Posterior cingulate gyrus (tissue), 11 donors: Measurements from ENCODE around the gene TTC39A.
A peak's percentile ranks its signal among the peaks of the same experiment; 100 is the strongest.

Experiments
- DNase-seq, 10 donors: peaks; one replicate each; pipeline versions ENCODE4 v3.0.0 to v3.0.0-alpha.2; 2020 to 2021; ENCODE audit warnings: mixed read lengths in 3 of 10
- intact Hi-C: fragments of 100-400 bp; cut with DNase I; formaldehyde crosslinking; loops from one replicate; pipeline ENCODE4 v1.15.1; 2023

TTC39A gene

DNA sequence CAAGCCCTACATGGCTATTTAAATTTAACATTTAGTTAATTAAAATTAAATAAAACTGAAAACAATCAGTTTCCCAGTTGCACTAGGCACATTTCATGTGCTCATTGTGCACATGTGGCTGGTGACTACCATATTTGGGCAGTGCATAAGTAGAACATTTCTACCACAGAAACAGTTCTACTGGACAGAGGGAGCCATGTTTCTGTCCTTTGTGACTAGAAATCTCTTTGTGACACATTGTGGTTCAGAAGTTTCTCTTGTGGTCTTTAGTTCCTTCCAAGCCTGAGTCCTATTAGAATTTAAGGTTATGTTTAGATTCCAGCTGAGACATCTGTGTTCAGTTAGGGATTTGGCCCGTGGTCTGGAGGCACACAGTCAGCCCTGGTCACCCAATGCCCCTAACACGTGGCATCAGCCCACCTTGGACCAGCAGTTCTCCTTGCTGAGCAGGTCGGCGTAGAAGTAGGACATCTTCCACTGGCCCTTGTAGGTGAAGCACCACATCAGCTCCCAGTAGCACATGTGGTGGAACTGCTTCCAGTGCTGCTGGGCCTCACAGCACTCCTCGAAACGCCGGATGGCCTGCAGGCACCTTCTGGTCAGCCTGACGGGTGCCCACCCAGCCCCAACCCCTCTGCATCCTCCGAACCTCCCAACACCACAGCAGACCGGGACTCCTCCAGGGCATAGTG, 29.1 kb downstream of the TTC39A start:
- intact Hi-C loops = no loop called here
- peak in 2 of 10 donors; percentile 40 to 46 for DNase-seq

DNA sequence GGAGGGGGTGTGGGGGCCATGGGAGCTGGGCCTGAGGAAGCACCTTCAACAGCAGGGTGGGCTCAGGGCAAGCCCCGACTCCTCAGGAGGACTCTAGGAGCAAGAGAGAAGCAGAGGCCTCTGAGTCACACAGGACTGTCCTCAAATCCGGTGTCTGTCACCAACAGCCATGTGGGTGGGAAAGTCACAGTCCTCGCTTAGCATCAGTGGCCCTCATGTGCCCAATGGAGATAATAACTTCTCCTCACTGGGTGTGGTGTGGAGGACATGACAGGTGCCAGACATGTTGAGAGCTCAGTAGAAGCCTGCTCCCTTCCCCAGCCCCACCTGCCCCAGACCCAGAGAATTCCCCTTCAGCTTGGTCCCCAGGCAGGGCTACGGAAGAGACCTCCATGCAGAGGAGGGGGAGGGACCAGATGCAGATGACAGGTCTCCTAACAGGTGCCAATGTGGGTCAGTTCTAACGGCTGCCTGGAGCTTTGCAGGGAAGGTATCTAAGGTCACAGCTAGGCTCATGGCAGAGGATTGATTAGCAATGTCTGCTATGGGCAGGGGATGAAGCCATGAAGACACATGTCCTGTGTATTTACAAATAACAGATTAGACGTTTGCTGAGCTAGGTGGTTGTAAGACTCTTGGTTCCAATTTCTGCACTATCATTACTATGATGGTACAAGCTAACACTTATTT, 30.2 kb downstream of the TTC39A start:
- DNase-seq = peak in 1 of 10 donors; percentile 4
- intact Hi-C loops = loop anchor here (2.0 to 10.0 kb wide), 3 partner anchors 63 to 235 kb away; partner anchors contain the start of gene RNF11

DNA sequence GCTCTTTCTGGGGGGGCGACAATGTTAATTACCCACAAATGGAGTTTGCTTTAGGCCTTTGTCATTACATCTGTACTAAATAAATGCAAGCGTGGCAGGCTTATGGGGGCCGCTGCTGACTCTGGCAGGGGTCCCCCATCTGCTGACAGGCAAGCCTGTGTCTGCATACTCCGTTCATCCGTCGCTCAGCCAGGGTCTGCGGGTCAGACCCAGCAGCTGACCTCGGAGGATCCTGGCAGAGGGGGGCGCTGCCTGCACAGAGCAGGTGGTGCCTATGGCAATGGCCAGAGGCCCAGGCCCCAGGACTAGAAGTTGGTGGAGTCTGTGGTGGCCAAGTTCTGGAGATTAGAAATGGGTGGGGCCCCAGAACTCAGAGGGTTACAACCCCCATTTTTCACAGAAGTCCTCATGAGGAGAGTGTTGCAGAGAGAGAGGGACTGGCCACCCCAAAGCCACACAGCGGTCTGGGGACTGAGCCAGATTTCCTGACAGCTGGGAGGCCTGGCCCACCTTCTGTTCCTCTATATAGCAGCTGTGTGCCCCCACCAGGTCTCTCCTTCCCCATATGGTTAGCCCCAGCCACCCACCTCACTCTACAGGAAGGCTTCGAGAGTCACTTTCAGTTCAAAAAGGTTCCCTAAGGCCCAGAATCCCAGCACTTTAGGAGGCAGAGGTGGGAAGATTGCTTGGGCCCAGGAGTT, 31.0 kb downstream of the TTC39A start:
- no peak for DNase-seq
- intact Hi-C loops = loop anchor here (2.0 to 10.0 kb wide), 3 partner anchors 62 to 235 kb away; partner anchors contain the start of gene RNF11

DNA sequence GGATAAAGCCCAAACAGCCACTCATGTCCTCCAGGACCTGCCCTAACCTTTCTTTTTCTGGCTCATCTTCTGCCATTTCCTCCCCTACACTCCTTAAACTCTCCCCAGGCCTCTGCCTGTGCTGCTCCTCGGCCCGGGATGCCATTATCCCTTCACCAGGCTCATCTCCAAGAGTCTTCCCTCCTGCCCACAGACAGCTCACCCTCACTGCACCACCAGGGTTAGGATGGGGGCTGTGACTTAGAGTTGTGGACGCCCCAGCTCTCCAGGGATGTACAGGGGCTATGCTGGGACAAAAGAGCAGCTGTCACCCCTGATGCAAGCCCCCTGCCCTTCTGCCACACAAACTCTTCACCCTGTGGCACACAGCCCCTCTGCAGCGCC, 32.0 kb downstream of the TTC39A start:
- DNase-seq = no peak
- intact Hi-C loops = loop anchor here (2.0 to 10.0 kb wide), 3 partner anchors 61 to 236 kb away; partner anchors contain the start of gene RNF11

DNA sequence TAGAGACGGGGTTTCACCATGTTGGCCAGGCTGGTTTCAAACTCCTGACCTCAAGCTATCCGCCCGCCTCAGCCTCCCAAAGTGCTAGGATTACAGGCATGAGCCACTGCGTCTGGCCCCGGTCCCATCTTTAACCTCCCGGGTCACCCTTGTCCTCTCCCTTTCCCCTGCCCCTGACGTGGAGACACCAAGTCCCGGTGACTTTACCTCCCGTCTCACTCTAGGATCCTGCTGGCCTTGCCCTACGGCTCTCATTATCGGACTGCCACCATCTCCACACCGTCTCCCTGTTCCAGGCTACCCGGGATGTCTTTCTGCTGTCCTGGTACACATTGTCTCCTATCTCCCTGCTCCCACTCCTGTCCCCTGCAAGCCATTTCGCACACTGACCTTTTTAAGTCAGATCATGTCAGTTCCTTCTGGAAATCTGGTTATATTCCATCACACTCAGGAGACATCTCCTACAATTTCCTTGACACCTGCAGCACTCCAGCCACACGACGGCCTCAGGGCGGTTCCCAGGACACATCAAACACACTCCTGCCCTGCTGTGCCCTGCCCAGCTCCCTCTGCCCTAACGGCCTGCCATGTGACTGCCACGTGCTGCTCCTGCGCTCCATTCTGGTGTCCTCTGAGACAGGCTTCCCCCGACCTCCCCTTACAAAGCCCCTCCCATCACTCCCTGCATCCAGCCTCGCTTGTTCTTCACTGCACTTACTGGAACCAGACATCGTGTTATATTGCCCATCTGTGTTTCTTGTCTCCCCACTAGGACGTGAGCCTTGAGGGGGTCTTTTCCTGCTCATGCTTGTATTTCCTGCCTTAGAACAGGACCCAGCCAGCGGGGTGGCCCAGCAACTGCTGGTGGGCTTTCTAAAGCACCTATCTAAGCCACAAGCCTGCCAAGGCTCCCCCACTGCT, 32.7 kb downstream of the TTC39A start:
- no peak for DNase-seq
- intact Hi-C loops = loop anchor here (2.0 to 10.0 kb wide), 3 partner anchors 60 to 237 kb away; partner anchors contain the start of gene RNF11

DNA sequence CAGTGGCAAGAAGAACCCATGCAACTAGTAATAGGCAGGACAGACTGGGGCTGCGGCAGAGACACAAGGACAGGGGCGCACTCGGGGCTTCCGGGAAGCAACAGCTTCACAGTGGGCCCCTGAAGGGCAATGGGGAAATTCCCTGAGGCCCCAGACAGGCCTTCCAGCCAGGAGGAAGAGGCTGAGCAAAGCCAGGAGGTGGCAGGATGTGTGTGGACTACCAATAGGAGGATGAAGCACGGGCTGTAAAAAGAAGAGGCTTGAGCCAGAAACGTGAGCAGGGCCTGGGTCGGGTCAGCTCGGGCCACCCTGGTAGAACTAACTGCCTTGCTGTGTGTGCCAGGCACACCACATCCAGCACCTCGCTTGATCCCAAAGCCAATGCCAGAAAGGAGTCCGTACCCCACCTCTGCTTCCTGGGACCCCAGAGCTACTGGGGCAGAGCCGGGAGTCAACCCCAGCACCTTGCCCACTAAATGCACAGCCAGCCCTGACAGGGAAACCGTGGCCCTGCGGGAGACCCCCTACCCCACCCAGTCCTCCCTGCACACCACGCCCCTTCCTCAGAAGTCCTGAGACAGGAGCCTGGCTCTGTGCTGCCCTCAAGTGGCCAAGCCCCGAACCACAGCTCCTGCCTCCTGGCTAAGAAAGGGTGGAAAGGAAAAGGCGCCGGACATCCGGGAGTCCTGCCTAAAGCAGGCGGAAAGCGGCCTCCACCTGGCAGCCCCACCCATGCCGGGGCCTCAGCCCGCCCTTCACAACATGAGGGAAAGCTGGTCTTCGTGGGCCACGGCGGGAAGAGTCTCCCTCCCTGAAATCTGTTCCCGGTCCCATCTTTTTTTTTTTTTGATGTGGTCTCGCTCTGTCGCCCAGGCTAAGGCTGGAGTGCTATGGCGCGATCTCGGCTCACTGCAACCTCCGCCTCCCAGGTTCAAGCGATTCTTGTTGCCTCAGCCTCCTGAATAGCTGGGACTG, 33.7 kb downstream of the TTC39A start:
- intact Hi-C loops = loop anchor here (5.0 to 10.0 kb wide), 2 partner anchors 59 to 238 kb away; partner anchors contain the start of gene RNF11
- peak; percentile 75 to 98 (median 86) for DNase-seq

DNA sequence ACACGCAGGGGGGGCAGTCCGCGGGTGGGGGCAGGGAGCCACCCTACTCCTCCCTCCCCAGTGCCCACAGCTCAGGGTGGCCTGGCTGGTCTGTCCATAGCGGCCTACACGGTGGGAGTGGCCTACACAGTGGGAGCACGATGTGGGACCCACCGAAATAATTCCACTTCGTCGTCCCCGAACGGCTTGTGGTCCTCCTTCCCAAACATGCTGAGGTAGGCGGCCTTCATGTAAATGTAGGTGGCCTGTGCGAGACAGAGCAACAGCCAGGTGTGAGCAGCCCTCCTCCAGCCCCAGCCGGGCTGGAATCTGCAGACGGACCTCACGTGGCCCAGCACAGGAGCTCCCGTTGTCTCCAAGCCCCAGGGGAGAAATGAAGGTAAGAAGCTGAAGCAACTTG, 34.4 kb downstream of the TTC39A start:
- no peak for DNase-seq
- intact Hi-C loops = loop anchor here (5.0 to 10.0 kb wide), 2 partner anchors 59 to 239 kb away; partner anchors contain the start of gene RNF11

DNA sequence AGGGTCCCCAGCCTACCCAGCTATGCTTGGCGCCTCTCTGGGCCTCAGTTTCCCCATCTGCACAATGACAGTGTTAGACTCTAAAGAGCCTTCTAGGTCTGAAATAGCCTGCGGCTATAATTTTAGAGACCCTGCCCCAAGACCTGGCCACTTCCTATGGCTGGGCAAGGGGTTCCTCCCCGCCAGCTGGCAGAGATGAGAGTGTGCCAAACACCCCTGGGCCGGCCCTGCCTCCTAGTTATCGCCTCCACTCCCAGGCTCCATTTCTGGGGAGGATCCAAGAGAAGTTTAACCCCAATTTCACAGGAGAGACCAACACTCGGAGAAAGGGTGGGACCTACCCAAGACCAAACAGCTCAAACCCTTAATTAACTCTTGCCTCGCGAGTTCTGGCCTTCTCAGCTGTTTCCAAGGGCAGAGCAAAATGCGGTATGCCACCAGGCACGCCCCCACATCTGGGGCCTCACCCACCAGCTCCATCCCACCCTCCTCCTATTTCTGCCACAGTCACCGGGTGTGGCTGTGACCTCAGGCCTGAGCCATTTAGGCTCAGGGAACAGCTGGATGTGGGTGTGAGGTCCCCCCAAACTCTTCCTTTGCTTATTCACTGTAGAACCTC, 35.7 kb downstream of the TTC39A start:
- intact Hi-C loops = loop anchor here (5.0 to 10.0 kb wide), 2 partner anchors 57 to 240 kb away; partner anchors contain the start of gene RNF11
- no peak for DNase-seq

DNA sequence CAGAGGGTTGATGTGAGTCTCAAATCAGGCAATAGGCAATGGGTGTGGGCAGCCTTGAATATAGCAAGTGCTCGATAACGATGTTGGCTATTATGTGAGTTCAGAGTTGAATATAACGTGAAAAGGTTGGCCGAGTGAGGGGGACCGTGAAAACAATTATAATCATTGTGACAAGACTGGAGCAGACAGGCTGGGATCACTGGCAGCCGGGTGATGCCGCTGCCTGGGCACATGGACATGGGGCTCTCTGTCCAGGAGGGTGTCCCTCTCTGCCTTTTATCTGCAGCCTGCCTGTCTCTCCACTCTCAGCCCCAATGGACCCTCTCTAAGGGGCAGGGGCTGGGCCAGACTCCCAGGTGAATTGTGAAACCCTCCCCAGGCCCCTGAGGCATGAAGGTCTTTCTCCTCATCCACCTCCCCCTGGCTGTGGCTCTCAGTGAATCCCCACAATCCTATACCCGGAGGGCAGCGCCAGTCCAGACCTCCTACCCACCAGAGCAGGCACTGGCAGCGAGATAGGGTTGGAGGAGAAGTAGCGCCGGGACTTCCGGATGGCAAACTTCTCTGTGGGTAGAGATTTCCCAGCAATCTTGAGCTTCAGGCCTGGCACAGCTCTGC, 36.4 kb downstream of the TTC39A start:
- DNase-seq = peak in 1 of 10 donors; percentile 36

DNA sequence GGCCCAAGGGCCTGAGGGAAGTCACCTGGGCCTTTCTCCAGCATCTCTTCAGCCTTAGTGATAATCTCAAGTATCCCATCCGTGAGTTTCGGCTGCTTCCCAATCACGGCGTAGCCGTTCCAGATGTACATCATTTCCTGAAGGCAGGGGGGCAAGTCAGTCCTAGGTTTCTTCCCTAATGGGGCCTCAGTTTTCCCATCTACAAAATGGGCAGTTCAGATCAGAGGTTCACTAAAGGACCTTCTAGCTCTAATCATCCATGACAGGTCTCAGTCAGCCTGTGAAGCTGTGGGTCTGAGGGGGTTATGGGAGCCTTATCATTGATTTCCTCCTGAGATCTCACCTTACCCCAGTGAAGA, 39.9 kb downstream of the TTC39A start:
- DNase-seq = no peak
- intact Hi-C loops = loop anchor here (10.0 kb wide), 1 partner anchor 244 kb away; no protein-coding TSS in a partner anchor

More for the DNA sequence above, 36.4 kb downstream of the TTC39A start:
- intact Hi-C loops = loop anchor here (10.0 kb wide), 1 partner anchor 241 kb away; no protein-coding TSS in a partner anchor

DNA sequence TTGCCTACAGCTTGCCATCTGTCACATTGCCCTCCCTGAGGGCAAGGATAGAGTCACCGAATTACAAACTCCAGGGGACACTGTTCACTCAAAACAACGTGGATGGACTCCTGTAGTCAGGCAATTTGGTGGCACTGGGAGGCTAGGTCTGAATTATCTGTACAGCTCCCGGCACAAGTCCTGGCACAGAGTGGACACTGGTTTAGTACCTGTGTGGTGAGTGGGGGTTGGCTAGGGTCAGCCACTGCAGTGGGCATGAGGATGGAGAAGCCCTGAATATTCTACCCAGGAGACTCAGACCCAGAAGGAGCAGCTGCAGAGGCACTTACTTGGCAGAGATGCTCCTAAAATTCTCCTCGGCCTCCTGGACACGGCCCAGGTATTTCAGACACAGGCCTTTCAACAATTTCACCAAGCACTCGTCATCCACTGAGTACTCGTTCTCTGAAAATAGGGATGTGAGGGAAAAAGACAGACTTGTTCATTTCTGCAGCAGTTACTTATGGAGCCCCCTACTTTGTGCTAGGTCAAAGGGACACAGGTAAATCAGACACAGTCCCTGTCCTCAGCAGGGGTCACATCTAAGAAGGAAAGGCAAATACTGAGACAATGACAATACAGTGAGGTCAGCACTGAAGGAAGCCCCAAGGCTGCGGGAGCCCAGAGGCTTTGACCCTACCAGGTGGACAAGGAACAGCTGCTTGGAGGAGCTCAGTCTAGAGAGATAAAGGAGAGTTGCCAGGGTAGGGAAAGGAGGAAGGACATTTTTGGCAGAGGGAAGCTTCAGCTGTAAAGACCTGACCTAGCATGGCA, 40.5 kb downstream of the TTC39A start:
- intact Hi-C loops = loop anchor here (10.0 kb wide), 1 partner anchor 245 kb away; no protein-coding TSS in a partner anchor
- peak in 2 of 10 donors; percentile 62 to 86 for DNase-seq

DNA sequence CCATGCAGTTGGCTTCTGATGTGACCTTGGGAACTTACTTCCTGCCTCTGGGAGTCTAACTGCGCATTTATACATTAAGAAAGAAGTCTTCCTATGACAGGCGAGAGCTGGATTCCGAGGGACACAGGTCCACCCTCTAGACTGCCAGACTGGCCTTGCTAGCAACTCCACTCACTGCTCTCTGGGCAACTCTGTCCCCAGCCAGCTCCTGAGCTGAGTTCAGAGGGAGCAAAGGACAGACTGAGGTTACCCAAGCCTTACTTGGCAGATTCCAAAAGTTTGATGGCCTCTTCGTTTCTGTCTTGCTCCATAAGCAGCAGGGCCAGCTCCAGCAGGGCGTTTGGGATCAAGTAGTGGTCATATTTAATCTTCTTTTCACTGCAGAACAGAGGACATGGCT, 41.8 kb downstream of the TTC39A start:
- intact Hi-C loops = no loop called here

DNA sequence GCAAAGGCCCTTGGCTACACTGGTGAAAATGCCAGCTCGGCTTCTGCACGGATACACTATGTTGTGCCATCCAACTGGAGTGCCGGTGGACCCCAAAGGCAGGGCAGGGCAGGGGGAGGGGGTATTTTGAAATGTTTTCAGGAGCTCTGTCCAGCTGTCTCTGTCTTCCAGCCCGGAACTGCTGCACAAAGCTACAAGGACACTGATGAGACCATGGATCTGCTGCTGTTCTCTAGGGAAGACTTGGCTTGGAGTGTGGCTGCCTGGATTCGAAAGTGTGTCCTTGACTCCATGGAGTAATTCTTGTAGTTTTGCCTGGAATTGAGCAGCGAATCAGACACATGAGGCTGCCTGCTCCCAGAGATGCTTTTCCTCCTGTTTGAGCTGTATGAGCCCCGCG, 42.4 kb downstream of the TTC39A start:
- DNase-seq = peak in 1 of 10 donors; percentile 39
- intact Hi-C loops = no loop called here

More for the DNA sequence above, 41.8 kb downstream of the TTC39A start:
- DNase-seq = peak in 1 of 10 donors; percentile 48

DNA sequence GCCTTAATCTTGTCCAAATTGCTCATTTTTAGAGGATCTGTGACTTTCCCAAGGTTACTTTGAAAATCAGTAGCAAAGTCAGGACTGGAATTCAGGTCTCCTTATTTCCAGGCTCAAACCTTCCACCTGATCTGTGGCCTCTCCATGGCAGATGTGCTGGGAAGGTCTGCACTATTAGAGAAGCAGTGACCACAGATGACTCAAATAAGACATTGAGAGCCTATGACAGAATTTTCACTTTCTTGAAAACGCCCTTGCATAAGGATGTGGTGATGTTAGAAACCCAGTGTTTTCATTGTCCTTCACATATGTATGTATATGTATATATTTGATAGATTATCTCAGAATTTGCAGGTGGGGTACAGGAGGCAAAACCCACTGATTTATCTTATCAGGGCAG, 45.3 kb downstream of the TTC39A start:
- intact Hi-C loops = no loop called here
- DNase-seq = no peak

DNA sequence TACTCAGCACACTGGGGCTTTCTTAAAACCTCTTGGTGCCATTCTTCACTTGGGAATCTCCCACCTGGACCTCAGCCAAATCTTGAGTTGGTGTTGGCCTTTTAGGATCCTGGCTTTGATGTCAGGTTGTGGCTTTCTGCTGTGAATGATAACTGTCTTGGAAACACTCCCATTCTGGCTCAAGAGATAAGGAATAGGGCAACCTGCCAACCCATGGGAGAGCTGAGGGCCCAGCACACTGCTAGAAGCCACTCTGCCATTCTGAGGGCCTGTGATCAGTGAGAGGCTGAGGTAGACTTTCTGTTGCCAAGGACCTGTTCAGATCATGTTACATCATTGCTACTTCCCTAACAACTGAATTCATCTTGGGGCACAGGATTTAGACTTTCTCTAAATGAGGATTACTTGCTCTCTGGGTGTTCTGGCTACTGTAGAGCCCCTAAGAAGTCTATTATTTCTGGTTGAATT, 45.8 kb downstream of the TTC39A start:
- DNase-seq = no peak
- intact Hi-C loops = no loop called here

DNA sequence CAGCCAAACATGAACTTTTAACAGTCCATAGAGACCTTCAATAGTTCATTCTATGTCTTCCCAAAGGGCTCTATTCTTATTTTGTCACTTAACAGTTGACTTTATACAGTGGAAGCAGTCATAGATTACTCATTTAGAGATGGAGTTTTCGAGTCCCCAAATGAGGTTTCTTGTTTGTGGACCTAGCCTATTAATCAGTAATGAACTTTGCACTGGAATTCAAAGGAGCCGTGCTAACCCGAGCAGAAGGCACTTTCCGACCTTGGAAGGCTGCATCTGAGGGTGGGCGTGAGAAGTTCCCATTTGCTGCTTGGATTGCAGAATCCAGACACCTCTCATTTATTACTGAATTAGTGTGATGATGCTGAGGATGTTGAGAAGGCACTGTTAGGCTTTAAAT, 46.4 kb downstream of the TTC39A start:
- DNase-seq = no peak
- intact Hi-C loops = no loop called here

DNA sequence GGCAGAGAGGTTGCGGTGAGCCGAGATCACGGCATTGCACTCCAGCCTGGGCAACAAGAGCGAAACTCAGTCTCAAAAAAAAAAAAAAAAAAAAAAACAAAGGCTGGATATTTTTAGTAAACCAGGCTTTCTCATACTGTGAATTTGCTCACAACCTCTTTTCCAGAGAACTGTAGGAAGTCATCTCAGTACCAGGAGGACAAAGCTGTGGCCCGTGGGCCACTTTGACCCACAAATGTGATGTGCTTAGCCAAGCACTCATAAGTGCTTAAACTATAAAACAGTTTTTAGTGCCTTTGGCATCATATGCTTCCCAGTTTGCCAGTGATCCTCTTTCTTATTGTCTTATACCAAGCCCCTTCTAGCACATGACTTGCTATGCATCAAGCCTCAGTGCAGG, 47.8 kb downstream of the TTC39A start:
- intact Hi-C loops = no loop called here
- no peak for DNase-seq
